Osteocyte (in vitro differentiated cells): ENCODE data around the gene HAPSTR1. TPM values are rescaled to one million over a fixed set of nuclear protein-coding genes. Genes with fewer than 3 reads are reported as not detected.
A peak's percentile ranks its signal among the peaks of the same experiment; 100 is the strongest.

Experiments
- DNase-seq: peaks from one replicate; pipeline ENCODE4 v3.0.0; 2021; ENCODE audit warnings: mixed read lengths; ENCODE audit not compliant: unreplicated experiment; ENCODE audit errors: extremely low spot score
- H3K27ac Mint-ChIP-seq: one replicate; pipeline ENCODE4 v1.8.0; 2021; ENCODE audit warnings: mild to moderate bottlenecking, mixed read lengths; ENCODE audit not compliant: unreplicated experiment
- H3K27me3 Mint-ChIP-seq: one replicate; pipeline ENCODE4 v1.8.0; 2021; ENCODE audit warnings: mixed read lengths; ENCODE audit not compliant: unreplicated experiment
- H3K36me3 Mint-ChIP-seq: one replicate; pipeline ENCODE4 v1.8.0; 2021; ENCODE audit warnings: mixed read lengths; ENCODE audit not compliant: unreplicated experiment
- H3K4me1 Mint-ChIP-seq: one replicate; pipeline ENCODE4 v1.8.0; 2021; ENCODE audit warnings: mixed read lengths; ENCODE audit not compliant: unreplicated experiment
- H3K4me3 Mint-ChIP-seq: one replicate; pipeline ENCODE4 v1.8.0; 2021; ENCODE audit warnings: mild to moderate bottlenecking, moderate library complexity, mixed read lengths; ENCODE audit not compliant: unreplicated experiment
- H3K9me3 Mint-ChIP-seq: one replicate; pipeline ENCODE4 v1.8.0; 2021; ENCODE audit warnings: mixed read lengths; ENCODE audit not compliant: unreplicated experiment
- CTCF ChIP-seq: fragments of 200-600 bp; sonication (generic); IDR thresholded peaks from 2 replicates; pipeline ENCODE4 v1.5.0; 2021; ENCODE audit warnings: antibody characterized with exemption, mild to moderate bottlenecking, moderate library complexity
- total RNA-seq: library from RNA; stranded (reverse); gene quantifications from 2 replicates; pipeline ENCODE4 v1.2.1, GENCODE V29; 2021

The HAPSTR1 gene
- total RNA-seq, 1 donor from 2014 or later: 73.4 TPM

DNA sequence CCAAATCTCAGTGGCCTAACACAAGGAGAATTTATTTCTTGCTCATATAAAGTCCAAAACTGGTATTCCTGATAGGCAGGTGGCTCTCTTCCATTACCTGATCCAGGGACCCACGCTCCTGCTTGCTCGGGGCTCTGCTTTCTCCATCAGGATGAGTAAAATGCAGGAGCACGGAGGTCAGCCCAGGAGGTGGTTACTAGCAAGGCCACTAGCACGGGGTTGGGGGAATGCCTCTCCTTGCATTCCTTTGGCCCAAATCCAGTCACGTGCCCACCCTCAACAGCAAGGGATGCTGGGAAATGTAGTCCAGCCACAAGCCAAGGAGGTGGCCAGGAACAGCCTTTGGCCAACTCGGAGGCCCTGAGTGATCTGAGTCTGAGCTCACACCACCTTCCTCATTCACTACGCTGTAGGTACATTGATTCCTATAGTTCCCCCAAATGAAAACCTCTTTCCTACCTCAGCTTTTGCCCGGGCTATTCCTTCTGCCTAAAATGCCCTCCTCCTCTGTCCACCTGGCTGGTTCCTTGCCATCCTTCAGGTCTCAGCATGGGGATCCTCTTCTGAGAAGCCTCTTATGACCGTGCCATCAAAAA is 38.3 kb upstream of the HAPSTR1 start:
- peak; percentile 84 for DNase-seq
- H3K9me3 Mint-ChIP-seq: no peaks in the 10 kb centered on the region
- no peaks in the 10 kb centered on the region for H3K36me3 Mint-ChIP-seq
- TF ChIP-seq CTCF: no peak
- H3K27ac Mint-ChIP-seq: no peak overlapping the region
- H3K4me3 Mint-ChIP-seq: peak overlapping the region; percentile 32
- peaks cover 15% of the 10 kb centered on the region for H3K4me1 Mint-ChIP-seq
- H3K27me3 Mint-ChIP-seq: no peaks in the 10 kb centered on the region

DNA sequence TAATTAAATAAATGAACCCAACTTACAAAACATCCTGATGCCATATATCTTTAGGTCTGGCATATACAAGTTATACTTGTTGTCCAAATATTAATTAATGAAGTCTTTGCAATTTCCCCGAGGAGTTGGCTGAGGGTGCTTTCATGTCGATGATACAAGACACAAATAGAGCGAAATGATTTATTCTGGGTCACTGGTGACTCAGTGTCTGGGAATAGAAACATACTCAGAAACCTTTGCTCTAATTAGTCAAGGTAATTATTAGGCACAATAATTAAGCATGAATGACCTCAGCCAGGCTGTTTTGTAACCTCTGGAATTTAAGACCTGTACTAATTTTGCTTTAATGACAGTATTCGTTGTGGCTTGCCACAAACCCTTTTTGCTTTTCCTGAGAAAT is 37.0 kb upstream of the HAPSTR1 start:
- no peak for DNase-seq
- Mint-ChIP-seq H3K27me3 (no peaks in the 10 kb centered on the region), H3K9me3 (no peaks in the 10 kb centered on the region), H3K27ac (no peak overlapping the region), H3K4me1 (peaks cover 8% of the 10 kb centered on the region), H3K36me3 (no peaks in the 10 kb centered on the region), H3K4me3 (no peak overlapping the region)
- TF ChIP-seq CTCF: no peak

- Mint-ChIP-seq H3K9me3 (no peaks in the 10 kb centered on the region), H3K4me1 (peaks cover 8% of the 10 kb centered on the region), H3K27ac (no peak overlapping the region), H3K36me3 (no peaks in the 10 kb centered on the region), H3K4me3 (no peak overlapping the region), H3K27me3 (no peaks in the 10 kb centered on the region)
- DNase-seq: no peak
- no peak for TF ChIP-seq CTCF
Measured at GRCh38 chr16:9055115-9055514, 36.3 kb upstream of the HAPSTR1 start.

- no peaks in the 10 kb centered on the region for H3K9me3 Mint-ChIP-seq
- H3K36me3 Mint-ChIP-seq: no peaks in the 10 kb centered on the region
- DNase-seq: no peak
- H3K4me3 Mint-ChIP-seq: no peak overlapping the region
- no peaks in the 10 kb centered on the region for H3K27me3 Mint-ChIP-seq
- no peak for TF ChIP-seq CTCF
- no peak overlapping the region for H3K27ac Mint-ChIP-seq
- H3K4me1 Mint-ChIP-seq: peaks cover 8% of the 10 kb centered on the region
Measured at GRCh38 chr16:9055661-9056060, 35.8 kb upstream of the HAPSTR1 start.

DNA sequence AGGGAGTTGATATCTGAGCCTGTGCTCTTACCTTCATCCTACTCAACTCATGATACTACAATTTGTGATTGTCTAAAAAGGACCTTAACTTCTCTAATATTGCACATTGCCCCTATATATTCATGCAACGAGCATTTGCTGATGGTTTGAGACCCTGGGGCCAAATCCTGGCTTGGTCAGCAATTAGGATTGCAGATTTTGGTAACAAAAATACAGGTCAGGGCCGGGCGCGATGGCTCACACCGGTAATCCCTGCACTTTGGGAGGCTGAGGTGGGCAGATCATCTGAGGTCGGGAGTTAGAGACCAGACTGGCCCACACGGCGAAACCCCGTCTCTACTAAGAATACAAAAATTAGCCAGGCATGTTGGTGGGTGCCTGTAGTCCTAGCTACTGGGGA is 35.4 kb upstream of the HAPSTR1 start:
- Mint-ChIP-seq H3K36me3 (no peaks in the 10 kb centered on the region), H3K9me3 (no peaks in the 10 kb centered on the region), H3K4me3 (no peak overlapping the region), H3K27ac (no peak overlapping the region), H3K27me3 (no peaks in the 10 kb centered on the region), H3K4me1 (peaks cover 8% of the 10 kb centered on the region)
- DNase-seq: no peak
- TF ChIP-seq CTCF: no peak
